ENCODE measurements around the gene TCP10L.

DNA sequence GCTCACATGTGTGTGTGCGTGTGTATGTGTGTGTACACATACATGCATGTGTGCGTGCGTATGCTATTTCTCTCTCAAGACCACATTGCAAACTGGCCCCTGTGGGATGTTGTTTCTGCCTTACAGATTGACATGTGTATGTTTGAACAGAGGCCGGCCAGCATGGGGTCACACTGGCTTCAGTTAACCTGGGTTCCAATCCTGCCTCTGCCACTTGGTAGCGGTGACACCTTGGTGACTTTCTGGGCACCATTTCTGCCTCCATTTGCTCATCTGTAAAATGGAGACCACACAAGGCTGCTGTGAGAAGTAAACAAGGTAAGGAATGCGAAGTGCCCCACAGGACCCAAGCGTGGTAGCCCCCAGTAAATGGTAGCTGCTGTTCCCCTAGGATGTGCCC lies 51.7 kb downstream of the TCP10L start:
- no peak for TF ChIP-seq SUZ12 (IDR thresholded peaks at IDR 0.05)
- TF ChIP-seq TARDBP (IDR thresholded peaks at IDR 0.05) = no peak
- no peak for TF ChIP-seq HDGF (IDR thresholded peaks at IDR 0.05; ENCODE audit: borderline replicate concordance)
- no peak for TF ChIP-seq SP1 (IDR thresholded peaks at IDR 0.05)
- TF ChIP-seq, protein P1, sequence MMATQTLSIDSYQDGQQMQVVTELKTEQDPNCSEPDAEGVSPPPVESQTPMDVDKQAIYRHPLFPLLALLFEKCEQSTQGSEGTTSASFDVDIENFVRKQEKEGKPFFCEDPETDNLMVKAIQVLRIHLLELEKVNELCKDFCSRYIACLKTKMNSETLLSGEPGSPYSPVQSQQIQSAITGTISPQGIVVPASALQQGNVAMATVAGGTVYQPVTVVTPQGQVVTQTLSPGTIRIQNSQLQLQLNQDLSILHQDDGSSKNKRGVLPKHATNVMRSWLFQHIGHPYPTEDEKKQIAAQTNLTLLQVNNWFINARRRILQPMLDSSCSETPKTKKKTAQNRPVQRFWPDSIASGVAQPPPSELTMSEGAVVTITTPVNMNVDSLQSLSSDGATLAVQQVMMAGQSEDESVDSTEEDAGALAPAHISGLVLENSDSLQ (IDR thresholded peaks at IDR 0.05) = no peak
- TF ChIP-seq FOXM1 (IDR thresholded peaks at IDR 0.05; ENCODE audit: borderline replicate concordance) = no peak
- no peak for TF ChIP-seq LEF1 (IDR thresholded peaks at IDR 0.05; ENCODE audit: borderline replicate concordance)
- no peak for TF ChIP-seq BHLHE40 (IDR thresholded peaks at IDR 0.05; ENCODE audit: borderline replicate concordance)
- TF ChIP-seq ARNT (IDR thresholded peaks at IDR 0.05) = no peak
- no peak for TF ChIP-seq ELF4 (IDR thresholded peaks at IDR 0.05)
- TF ChIP-seq FOXK2 (IDR thresholded peaks at IDR 0.05) = no peak
- no peak for TF ChIP-seq NFRKB (IDR thresholded peaks at IDR 0.05)
- no peak for TF ChIP-seq ZNF384 (IDR thresholded peaks at IDR 0.05)
- no peak for TF ChIP-seq L3MBTL2 (conservative IDR thresholded peaks at IDR 0.05)
